Ovary (tissue), 3 donors: ENCODE data around the gene CHST14.

Source experiments
- CTCF ChIP-seq, 3 donors: fragments of 450-650 bp in 2 of 3; fragments of 200-600 bp in 1 of 3; IDR thresholded peaks; one replicate each; pipeline versions ENCODE4 v1.5.1 to v1.8.0; 2016 to 2022; ENCODE audit warnings: antibody characterized with exemption in 3 of 3, mild to moderate bottlenecking in 1 of 3
- POLR2A ChIP-seq: fragments of 450-650 bp; IDR thresholded peaks from one replicate; pipeline ENCODE4 v1.6.1; 2017; ENCODE audit warnings: antibody characterized with exemption, mild to moderate bottlenecking, moderate library complexity
- donor health status: DM: no; HTN: no; CAD: no.

GRCh38 chr15:40444736-40445135 is 26.0 kb upstream of the CHST14 start:
- TF ChIP-seq CTCF (IDR thresholded peaks at IDR 0.05) (no peak), POLR2A (no peak)
